ENCODE results near the gene SCLY. TPM values are rescaled to one million over a fixed set of nuclear protein-coding genes. Genes with fewer than 3 reads are reported as not detected.

SCLY gene
- total RNA-seq, 1 experiment from 2014 or later = 68.4 TPM

DNA sequence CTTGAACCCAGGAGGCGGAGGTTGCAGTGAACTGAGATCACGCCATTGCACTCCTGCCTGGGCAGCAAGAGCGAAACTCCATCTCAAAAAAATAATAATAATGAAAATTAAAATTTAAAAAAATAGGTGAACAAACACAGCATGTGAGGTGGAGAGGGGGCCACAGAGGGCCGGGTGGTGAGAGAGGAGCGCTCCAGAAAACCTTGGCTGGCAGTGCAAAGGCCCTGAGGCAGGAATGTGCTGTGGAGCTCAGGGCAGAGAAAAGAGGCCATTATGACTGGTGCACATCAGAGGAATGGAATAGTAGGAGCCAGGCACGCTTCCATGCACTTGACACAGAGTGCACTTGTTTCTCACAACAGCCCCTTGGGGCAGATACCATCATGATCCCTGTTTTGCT lies 21.6 kb upstream of the SCLY start:
- no peaks in the 10 kb centered on the region for H3K27me3 Mint-ChIP-seq (ENCODE audit: low read depth)
- no peaks in the 10 kb centered on the region for H3K9me3 Mint-ChIP-seq
- CTCF ChIA-PET = no interaction called here
- ATAC-seq = no peak
- POLR2A ChIA-PET = no interaction called here
- TF ChIP-seq MXD4 (CRISPR knock-in tag; IDR thresholded peaks at IDR 0.05; ENCODE audit: borderline replicate concordance) = no peak
- no peak for TF ChIP-seq SMAD4 (CRISPR knock-in tag; IDR thresholded peaks at IDR 0.05)
- TF ChIP-seq NFYB (CRISPR knock-in tag; conservative IDR thresholded peaks at IDR 0.05; ENCODE audit: low read depth) = no peak
- TF ChIP-seq FOXK1 (CRISPR knock-in tag; IDR thresholded peaks at IDR 0.05) = no peak
- no peak for TF ChIP-seq IRF2 (CRISPR knock-in tag; IDR thresholded peaks at IDR 0.05; ENCODE audit: borderline replicate concordance, low read depth)
- TF ChIP-seq, protein P1, sequence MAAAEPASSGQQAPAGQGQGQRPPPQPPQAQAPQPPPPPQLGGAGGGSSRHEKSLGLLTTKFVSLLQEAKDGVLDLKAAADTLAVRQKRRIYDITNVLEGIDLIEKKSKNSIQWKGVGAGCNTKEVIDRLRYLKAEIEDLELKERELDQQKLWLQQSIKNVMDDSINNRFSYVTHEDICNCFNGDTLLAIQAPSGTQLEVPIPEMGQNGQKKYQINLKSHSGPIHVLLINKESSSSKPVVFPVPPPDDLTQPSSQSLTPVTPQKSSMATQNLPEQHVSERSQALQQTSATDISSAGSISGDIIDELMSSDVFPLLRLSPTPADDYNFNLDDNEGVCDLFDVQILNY (CRISPR knock-in tag; IDR thresholded peaks at IDR 0.05) = no peak
- TF ChIP-seq, protein P2, sequence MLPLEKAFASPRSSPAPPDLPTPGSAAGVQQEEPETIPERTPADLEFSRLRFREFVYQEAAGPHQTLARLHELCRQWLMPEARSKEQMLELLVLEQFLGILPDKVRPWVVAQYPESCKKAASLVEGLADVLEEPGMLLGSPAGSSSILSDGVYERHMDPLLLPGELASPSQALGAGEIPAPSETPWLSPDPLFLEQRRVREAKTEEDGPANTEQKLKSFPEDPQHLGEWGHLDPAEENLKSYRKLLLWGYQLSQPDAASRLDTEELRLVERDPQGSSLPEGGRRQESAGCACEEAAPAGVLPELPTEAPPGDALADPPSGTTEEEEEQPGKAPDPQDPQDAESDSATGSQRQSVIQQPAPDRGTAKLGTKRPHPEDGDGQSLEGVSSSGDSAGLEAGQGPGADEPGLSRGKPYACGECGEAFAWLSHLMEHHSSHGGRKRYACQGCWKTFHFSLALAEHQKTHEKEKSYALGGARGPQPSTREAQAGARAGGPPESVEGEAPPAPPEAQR (CRISPR knock-in tag; IDR thresholded peaks at IDR 0.05) = no peak
- no peak for TF ChIP-seq TEAD4 (CRISPR knock-in tag; IDR thresholded peaks at IDR 0.05)
- TF ChIP-seq, protein P3, sequence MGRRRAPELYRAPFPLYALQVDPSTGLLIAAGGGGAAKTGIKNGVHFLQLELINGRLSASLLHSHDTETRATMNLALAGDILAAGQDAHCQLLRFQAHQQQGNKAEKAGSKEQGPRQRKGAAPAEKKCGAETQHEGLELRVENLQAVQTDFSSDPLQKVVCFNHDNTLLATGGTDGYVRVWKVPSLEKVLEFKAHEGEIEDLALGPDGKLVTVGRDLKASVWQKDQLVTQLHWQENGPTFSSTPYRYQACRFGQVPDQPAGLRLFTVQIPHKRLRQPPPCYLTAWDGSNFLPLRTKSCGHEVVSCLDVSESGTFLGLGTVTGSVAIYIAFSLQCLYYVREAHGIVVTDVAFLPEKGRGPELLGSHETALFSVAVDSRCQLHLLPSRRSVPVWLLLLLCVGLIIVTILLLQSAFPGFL (CRISPR knock-in tag; IDR thresholded peaks at IDR 0.05; ENCODE audit: borderline replicate concordance) = no peak
- no peak for TF ChIP-seq JUN (CRISPR knock-in tag; IDR thresholded peaks at IDR 0.05)
- TF ChIP-seq, protein P4, sequence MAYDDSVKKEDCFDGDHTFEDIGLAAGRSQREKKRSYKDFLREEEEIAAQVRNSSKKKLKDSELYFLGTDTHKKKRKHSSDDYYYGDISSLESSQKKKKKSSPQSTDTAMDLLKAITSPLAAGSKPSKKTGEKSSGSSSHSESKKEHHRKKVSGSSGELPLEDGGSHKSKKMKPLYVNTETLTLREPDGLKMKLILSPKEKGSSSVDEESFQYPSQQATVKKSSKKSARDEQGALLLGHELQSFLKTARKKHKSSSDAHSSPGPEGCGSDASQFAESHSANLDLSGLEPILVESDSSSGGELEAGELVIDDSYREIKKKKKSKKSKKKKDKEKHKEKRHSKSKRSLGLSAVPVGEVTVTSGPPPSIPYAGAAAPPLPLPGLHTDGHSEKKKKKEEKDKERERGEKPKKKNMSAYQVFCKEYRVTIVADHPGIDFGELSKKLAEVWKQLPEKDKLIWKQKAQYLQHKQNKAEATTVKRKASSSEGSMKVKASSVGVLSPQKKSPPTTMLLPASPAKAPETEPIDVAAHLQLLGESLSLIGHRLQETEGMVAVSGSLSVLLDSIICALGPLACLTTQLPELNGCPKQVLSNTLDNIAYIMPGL (CRISPR knock-in tag; IDR thresholded peaks at IDR 0.05) = no peak
- no peak for TF ChIP-seq FOXJ3 (CRISPR knock-in tag; IDR thresholded peaks at IDR 0.05; ENCODE audit: borderline replicate concordance)
- no peak for TF ChIP-seq KAT7 (CRISPR knock-in tag; IDR thresholded peaks at IDR 0.05; ENCODE audit: borderline replicate concordance)
- no peak for TF ChIP-seq ZNF416 (CRISPR knock-in tag; IDR thresholded peaks at IDR 0.05)
- TF ChIP-seq ESRRA (CRISPR knock-in tag; IDR thresholded peaks at IDR 0.05; ENCODE audit: borderline replicate concordance) = no peak
- TF ChIP-seq NFE2L1 (CRISPR knock-in tag; IDR thresholded peaks at IDR 0.05) = no peak
- TF ChIP-seq NR3C1 (CRISPR knock-in tag; conservative IDR thresholded peaks at IDR 0.05; ENCODE audit: low read depth) = no peak
- TF ChIP-seq, protein P5, sequence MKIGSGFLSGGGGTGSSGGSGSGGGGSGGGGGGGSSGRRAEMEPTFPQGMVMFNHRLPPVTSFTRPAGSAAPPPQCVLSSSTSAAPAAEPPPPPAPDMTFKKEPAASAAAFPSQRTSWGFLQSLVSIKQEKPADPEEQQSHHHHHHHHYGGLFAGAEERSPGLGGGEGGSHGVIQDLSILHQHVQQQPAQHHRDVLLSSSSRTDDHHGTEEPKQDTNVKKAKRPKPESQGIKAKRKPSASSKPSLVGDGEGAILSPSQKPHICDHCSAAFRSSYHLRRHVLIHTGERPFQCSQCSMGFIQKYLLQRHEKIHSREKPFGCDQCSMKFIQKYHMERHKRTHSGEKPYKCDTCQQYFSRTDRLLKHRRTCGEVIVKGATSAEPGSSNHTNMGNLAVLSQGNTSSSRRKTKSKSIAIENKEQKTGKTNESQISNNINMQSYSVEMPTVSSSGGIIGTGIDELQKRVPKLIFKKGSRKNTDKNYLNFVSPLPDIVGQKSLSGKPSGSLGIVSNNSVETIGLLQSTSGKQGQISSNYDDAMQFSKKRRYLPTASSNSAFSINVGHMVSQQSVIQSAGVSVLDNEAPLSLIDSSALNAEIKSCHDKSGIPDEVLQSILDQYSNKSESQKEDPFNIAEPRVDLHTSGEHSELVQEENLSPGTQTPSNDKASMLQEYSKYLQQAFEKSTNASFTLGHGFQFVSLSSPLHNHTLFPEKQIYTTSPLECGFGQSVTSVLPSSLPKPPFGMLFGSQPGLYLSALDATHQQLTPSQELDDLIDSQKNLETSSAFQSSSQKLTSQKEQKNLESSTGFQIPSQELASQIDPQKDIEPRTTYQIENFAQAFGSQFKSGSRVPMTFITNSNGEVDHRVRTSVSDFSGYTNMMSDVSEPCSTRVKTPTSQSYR (CRISPR knock-in tag; IDR thresholded peaks at IDR 0.05) = no peak
- TF ChIP-seq, protein P6, sequence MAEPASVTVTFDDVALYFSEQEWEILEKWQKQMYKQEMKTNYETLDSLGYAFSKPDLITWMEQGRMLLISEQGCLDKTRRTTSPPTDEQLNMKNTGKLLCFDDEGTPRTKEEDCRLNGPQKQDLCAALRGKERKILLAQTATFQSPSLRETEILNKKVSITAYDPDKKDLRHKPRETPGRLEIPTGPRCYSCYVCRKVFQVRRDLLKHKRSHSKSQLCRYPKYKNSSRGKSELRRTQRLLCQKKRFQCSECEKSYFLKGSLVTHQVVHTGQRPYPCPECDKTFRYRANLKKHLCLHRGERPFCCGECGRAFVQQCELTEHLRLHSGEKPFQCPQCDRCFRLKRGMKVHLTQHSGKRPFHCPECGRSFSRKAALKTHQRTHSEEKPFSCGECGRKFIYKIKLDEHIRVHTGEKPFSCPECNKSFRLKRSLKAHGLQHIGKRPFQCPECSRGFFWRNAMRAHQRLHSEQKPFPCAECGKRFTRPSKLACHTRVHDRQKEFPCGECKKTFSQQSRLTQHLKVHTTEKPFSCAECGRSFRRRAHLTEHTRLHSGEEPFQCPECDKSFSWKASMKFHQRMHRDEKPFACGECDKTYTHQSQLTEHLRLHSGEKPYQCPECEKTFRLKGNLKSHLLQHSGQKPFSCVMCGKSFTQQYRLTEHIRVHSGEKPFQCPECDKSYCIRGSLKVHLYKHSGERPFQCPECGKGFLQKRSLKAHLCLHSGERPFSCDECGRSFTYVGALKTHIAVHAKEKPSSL (CRISPR knock-in tag; conservative IDR thresholded peaks at IDR 0.05) = no peak
- TF ChIP-seq CREB1 (CRISPR knock-in tag; IDR thresholded peaks at IDR 0.05) = no peak
- DNase-seq (ENCODE audit: low spot score) = no peak
- H3K4me1 Mint-ChIP-seq = no peaks in the 10 kb centered on the region
- H3K27ac Mint-ChIP-seq = no peak overlapping the region
- peaks cover 37% of the 10 kb centered on the region for H3K36me3 Mint-ChIP-seq
- H3K4me3 Mint-ChIP-seq = no peak overlapping the region
